Measurements from ENCODE around the gene VEPH1. TPM values are rescaled to one million over a fixed set of nuclear protein-coding genes. Genes with fewer than 3 reads are reported as not detected.

Gene VEPH1
- total and polyA plus RNA-seq, 9 of the 15 experiments (the other 6 are each of a cell fraction or from before 2014, with no cell fraction given), result 4.5 to 15.6 (median 5.8) TPM

- TF ChIP-seq CUX1 (CRISPR knock-in tag; IDR thresholded peaks at IDR 0.05) (no peak), MEIS2 (IDR thresholded peaks at IDR 0.05; ENCODE audit: partially characterized antibody) (no peak), TOE1 (IDR thresholded peaks at IDR 0.05; ENCODE audit: borderline replicate concordance) (no peak; the same call in 1 of the 2 replicates), TOE1 (CRISPR knock-in tag; IDR thresholded peaks at IDR 0.05; ENCODE audit: borderline replicate concordance, low read depth) (no peak), ESRRB (CRISPR knock-in tag; IDR thresholded peaks at IDR 0.05; ENCODE audit: borderline replicate concordance) (no peak), ZBTB33 (CRISPR knock-in tag; IDR thresholded peaks at IDR 0.05) (no peak), MAFF (IDR thresholded peaks at IDR 0.05; ENCODE audit: low read length) (no peak), U2AF1 (optimal IDR thresholded peaks at IDR 0.05; ENCODE audit: low read depth, low read length) (no peak)
- TF ChIP-seq, protein P1, sequence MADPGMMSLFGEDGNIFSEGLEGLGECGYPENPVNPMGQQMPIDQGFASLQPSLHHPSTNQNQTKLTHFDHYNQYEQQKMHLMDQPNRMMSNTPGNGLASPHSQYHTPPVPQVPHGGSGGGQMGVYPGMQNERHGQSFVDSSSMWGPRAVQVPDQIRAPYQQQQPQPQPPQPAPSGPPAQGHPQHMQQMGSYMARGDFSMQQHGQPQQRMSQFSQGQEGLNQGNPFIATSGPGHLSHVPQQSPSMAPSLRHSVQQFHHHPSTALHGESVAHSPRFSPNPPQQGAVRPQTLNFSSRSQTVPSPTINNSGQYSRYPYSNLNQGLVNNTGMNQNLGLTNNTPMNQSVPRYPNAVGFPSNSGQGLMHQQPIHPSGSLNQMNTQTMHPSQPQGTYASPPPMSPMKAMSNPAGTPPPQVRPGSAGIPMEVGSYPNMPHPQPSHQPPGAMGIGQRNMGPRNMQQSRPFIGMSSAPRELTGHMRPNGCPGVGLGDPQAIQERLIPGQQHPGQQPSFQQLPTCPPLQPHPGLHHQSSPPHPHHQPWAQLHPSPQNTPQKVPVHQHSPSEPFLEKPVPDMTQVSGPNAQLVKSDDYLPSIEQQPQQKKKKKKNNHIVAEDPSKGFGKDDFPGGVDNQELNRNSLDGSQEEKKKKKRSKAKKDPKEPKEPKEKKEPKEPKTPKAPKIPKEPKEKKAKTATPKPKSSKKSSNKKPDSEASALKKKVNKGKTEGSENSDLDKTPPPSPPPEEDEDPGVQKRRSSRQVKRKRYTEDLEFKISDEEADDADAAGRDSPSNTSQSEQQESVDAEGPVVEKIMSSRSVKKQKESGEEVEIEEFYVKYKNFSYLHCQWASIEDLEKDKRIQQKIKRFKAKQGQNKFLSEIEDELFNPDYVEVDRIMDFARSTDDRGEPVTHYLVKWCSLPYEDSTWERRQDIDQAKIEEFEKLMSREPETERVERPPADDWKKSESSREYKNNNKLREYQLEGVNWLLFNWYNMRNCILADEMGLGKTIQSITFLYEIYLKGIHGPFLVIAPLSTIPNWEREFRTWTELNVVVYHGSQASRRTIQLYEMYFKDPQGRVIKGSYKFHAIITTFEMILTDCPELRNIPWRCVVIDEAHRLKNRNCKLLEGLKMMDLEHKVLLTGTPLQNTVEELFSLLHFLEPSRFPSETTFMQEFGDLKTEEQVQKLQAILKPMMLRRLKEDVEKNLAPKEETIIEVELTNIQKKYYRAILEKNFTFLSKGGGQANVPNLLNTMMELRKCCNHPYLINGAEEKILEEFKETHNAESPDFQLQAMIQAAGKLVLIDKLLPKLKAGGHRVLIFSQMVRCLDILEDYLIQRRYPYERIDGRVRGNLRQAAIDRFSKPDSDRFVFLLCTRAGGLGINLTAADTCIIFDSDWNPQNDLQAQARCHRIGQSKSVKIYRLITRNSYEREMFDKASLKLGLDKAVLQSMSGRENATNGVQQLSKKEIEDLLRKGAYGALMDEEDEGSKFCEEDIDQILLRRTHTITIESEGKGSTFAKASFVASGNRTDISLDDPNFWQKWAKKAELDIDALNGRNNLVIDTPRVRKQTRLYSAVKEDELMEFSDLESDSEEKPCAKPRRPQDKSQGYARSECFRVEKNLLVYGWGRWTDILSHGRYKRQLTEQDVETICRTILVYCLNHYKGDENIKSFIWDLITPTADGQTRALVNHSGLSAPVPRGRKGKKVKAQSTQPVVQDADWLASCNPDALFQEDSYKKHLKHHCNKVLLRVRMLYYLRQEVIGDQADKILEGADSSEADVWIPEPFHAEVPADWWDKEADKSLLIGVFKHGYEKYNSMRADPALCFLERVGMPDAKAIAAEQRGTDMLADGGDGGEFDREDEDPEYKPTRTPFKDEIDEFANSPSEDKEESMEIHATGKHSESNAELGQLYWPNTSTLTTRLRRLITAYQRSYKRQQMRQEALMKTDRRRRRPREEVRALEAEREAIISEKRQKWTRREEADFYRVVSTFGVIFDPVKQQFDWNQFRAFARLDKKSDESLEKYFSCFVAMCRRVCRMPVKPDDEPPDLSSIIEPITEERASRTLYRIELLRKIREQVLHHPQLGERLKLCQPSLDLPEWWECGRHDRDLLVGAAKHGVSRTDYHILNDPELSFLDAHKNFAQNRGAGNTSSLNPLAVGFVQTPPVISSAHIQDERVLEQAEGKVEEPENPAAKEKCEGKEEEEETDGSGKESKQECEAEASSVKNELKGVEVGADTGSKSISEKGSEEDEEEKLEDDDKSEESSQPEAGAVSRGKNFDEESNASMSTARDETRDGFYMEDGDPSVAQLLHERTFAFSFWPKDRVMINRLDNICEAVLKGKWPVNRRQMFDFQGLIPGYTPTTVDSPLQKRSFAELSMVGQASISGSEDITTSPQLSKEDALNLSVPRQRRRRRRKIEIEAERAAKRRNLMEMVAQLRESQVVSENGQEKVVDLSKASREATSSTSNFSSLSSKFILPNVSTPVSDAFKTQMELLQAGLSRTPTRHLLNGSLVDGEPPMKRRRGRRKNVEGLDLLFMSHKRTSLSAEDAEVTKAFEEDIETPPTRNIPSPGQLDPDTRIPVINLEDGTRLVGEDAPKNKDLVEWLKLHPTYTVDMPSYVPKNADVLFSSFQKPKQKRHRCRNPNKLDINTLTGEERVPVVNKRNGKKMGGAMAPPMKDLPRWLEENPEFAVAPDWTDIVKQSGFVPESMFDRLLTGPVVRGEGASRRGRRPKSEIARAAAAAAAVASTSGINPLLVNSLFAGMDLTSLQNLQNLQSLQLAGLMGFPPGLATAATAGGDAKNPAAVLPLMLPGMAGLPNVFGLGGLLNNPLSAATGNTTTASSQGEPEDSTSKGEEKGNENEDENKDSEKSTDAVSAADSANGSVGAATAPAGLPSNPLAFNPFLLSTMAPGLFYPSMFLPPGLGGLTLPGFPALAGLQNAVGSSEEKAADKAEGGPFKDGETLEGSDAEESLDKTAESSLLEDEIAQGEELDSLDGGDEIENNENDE (IDR thresholded peaks at IDR 0.05; ENCODE audit: low read depth, low read length), result no peak
Measured at GRCh38 chr3:157512534-157512933, 9.3 kb upstream of the VEPH1 start (continued).
